IMR-90 (cell line): ENCODE measurements around the gene HOGA1. TPM values are rescaled to one million over a fixed set of nuclear protein-coding genes. Genes with fewer than 3 reads are reported as not detected.

Source experiments
- ATAC-seq: fragments of 200-7000 bp; cut with Tn5 transposase; 2 replicates; pipeline ENCODE4 v1.9.1; 2020; ENCODE audit warnings: low read depth, mild to moderate bottlenecking, moderate library complexity
- BruUV-seq: library from RNA; stranded (reverse); fragments of 400-500 nt; replicated peaks from 2 replicates; lab custom pipeline; 2021; lab: Mats Ljungman, UMichigan
- CTCF ChIA-PET: fragments of 300-600 bp; formaldehyde crosslinking; extraction: SDS; loops from one replicate; lab custom pipeline; 2021; ENCODE audit warnings: antibody characterized with exemption; lab: Yijun Ruan, JAX
- POLR2A ChIA-PET: fragments of 300-600 bp; sonication (Branson Sonifier 250); formaldehyde crosslinking; loops from one replicate; lab custom pipeline; 2022; ENCODE audit warnings: antibody characterized with exemption; ENCODE audit not compliant: unreplicated experiment; lab: Charles Lee
- DNase-seq: peaks from one replicate; pipeline ENCODE4 v3.0.0; 2013
- H2AFZ ChIP-seq: replicated peaks from 2 replicates; pipeline ENCODE3; 2013; ENCODE audit warnings: low read length, mild to moderate bottlenecking; ENCODE audit not compliant: poor library complexity
- H2AK5ac ChIP-seq: 2 replicates; pipeline ENCODE4 v1.6.1; 2013; ENCODE audit warnings: low read depth, low read length, inconsistent platforms
- H2AK9ac ChIP-seq: replicated peaks from 2 replicates; pipeline ENCODE3; 2013; ENCODE audit warnings: mild to moderate bottlenecking, low read depth, low read length, moderate library complexity; ENCODE audit not compliant: poor library complexity
- H2BK120ac ChIP-seq: 2 replicates; pipeline ENCODE4 v1.6.1; 2013; ENCODE audit warnings: low read depth, low read length, inconsistent platforms
- H2BK15ac ChIP-seq: 3 replicates; pipeline ENCODE4 v1.6.1; 2013; ENCODE audit warnings: low read depth, low read length, inconsistent platforms
- H2BK20ac ChIP-seq: 2 replicates; pipeline ENCODE4 v1.6.1; 2013; ENCODE audit warnings: low read depth, mild to moderate bottlenecking, inconsistent platforms, low read length, moderate library complexity
- H2BK5ac ChIP-seq: 2 replicates; pipeline ENCODE4 v1.6.1; 2013; ENCODE audit warnings: mild to moderate bottlenecking, low read depth, low read length, inconsistent platforms; ENCODE audit not compliant: poor library complexity, severe bottlenecking
- H3K14ac ChIP-seq: replicated peaks from 2 replicates; pipeline ENCODE4 v1.6.1; 2013; ENCODE audit warnings: low read depth, low read length, inconsistent platforms
- H3K18ac ChIP-seq: 2 replicates; pipeline ENCODE4 v1.6.1; 2013; ENCODE audit warnings: low read depth, low read length, control low read depth
- H3K23ac ChIP-seq: 2 replicates; pipeline ENCODE4 v1.6.1; 2013; ENCODE audit warnings: low read depth, low read length, inconsistent platforms
- H3K27ac ChIP-seq: 2 replicates; pipeline ENCODE4 v1.5.1; 2013; ENCODE audit warnings: mild to moderate bottlenecking, control low read depth, low read length; ENCODE audit not compliant: insufficient read depth
- H3K27me3 ChIP-seq: 2 replicates; pipeline ENCODE4 v1.6.1; 2013; ENCODE audit warnings: low read length; ENCODE audit not compliant: control insufficient read depth, insufficient read depth
- H3K36me3 ChIP-seq: 2 replicates; pipeline ENCODE4 v1.6.1; 2013; ENCODE audit warnings: low read length, mixed read lengths; ENCODE audit not compliant: control insufficient read depth, insufficient read depth
- H3K4ac ChIP-seq: 2 replicates; pipeline ENCODE4 v1.6.1; 2013; ENCODE audit warnings: low read depth, low read length, inconsistent platforms
- H3K4me1 ChIP-seq: 2 replicates; pipeline ENCODE4 v1.6.1; 2013; ENCODE audit warnings: low read length, mixed read lengths; ENCODE audit not compliant: control insufficient read depth, insufficient read depth
- H3K4me2 ChIP-seq: 2 replicates; pipeline ENCODE4 v1.6.1; 2013; ENCODE audit warnings: low read depth, mild to moderate bottlenecking, control low read depth, low read length, moderate library complexity
- H3K4me3 ChIP-seq: 2 replicates; pipeline ENCODE4 v1.5.1; 2013; ENCODE audit warnings: low read depth, mild to moderate bottlenecking, control low read depth, low read length, moderate library complexity; ENCODE audit not compliant: insufficient read depth
- H3K56ac ChIP-seq: 2 replicates; pipeline ENCODE4 v1.6.1; 2013; ENCODE audit warnings: low read length, inconsistent platforms; ENCODE audit not compliant: insufficient read depth; ENCODE audit errors: extremely low read depth
- H3K79me1 ChIP-seq, 2 experiments: 2 replicates each; pipeline ENCODE4 v1.6.1; 2013; ENCODE audit warnings: low read length in 2 of 2, inconsistent platforms in 1 of 2, low read depth in 1 of 2
- H3K9ac ChIP-seq: 2 replicates; pipeline ENCODE4 v1.6.1; 2013; ENCODE audit warnings: low read depth, low read length, control low read depth
- H3K9me1 ChIP-seq: 2 replicates; pipeline ENCODE4 v1.6.1; 2013; ENCODE audit warnings: low read length, inconsistent platforms; ENCODE audit not compliant: insufficient read depth
- H3K9me3 ChIP-seq: 2 replicates; pipeline ENCODE4 v1.6.1; 2013; ENCODE audit warnings: low read length; ENCODE audit not compliant: control insufficient read depth, insufficient read depth
- H4K20me1 ChIP-seq: 2 replicates; pipeline ENCODE4 v1.6.1; 2013; ENCODE audit warnings: low read length, inconsistent platforms; ENCODE audit not compliant: insufficient read depth
- H4K5ac ChIP-seq: 2 replicates; pipeline ENCODE4 v1.6.1; 2013; ENCODE audit warnings: mild to moderate bottlenecking, low read depth, low read length, control low read depth
- H4K8ac ChIP-seq, 2 experiments: 2 replicates each; pipeline ENCODE4 v1.6.1; 2013; ENCODE audit warnings: low read depth in 2 of 2, low read length in 2 of 2, control low read depth in 1 of 2, inconsistent platforms in 1 of 2
- H4K91ac ChIP-seq: 2 replicates; pipeline ENCODE4 v1.6.1; 2013; ENCODE audit warnings: low read depth, low read length, inconsistent platforms; ENCODE audit not compliant: insufficient read depth
- CHD1 ChIP-seq: IDR thresholded peaks from 2 replicates; pipeline ENCODE4 v1.6.1; 2012; ENCODE audit warnings: low read depth, low read length, improper control_type of control experiment
- ELK1 ChIP-seq: fragments of 150-350 bp; IDR thresholded peaks from 2 replicates; pipeline ENCODE4 v1.6.1; 2016; ENCODE audit warnings: low read depth, mild to moderate bottlenecking, low read length, moderate library complexity, borderline replicate concordance
- MAFK ChIP-seq: IDR thresholded peaks from 2 replicates; pipeline ENCODE4 v1.6.1; 2012; ENCODE audit warnings: low read depth, low read length, improper control_type of control experiment
- MAZ ChIP-seq: IDR thresholded peaks from 2 replicates; pipeline ENCODE4 v1.6.1; 2012; ENCODE audit warnings: low read depth, mild to moderate bottlenecking, low read length, improper control_type of control experiment, moderate library complexity, borderline replicate concordance
- NFE2L2 ChIP-seq: fragments of 150-350 bp; IDR thresholded peaks from 2 replicates; pipeline ENCODE4 v1.6.1; 2016; ENCODE audit warnings: low read depth, mild to moderate bottlenecking, low read length
- RFX5 ChIP-seq: IDR thresholded peaks from 2 replicates; pipeline ENCODE4 v1.8.0; 2012; ENCODE audit warnings: low read depth, mild to moderate bottlenecking, low read length, moderate library complexity
- WGBS, 2 experiments: methylation state at CpG; one replicate each; pipeline versions ENCODE4 v1.1.5 to v1.1.7; 2013; ENCODE audit warnings: missing lambda C conversion rate in 2 of 2; ENCODE audit not compliant: insufficient read length in 1 of 2; ENCODE audit errors: extremely low coverage in 2 of 2; 5-methylcytosine and 5-hydroxymethylcytosine counted together
- dilution Hi-C: fragments of 300-500 bp; cut with HindIII; formaldehyde crosslinking; loops from one replicate; pipeline ENCODE4 v1.14.3; 2018; ENCODE audit warnings: low sequenced_read_pairs; ENCODE audit not compliant: unreplicated experiment
- in situ Hi-C: fragments of 300-500 bp; cut with MboI; formaldehyde crosslinking; loops from 3 replicates; pipeline ENCODE4 v1.14.3; 2019; ENCODE audit warnings: low sequenced_read_pairs, inconsistent platforms, mixed read lengths
- intact Hi-C: fragments of 100-400 bp; cut with micrococcal nuclease; formaldehyde crosslinking; loops from 2 replicates; pipeline ENCODE4 v1.10.0; 2022
- polyA plus RNA-seq, 3 experiments: library from polyadenylated mRNA; depleted of rRNA; stranded (reverse); fragments of >200 nt; gene quantifications; 2 replicates each; pipeline ENCODE4 v1.2.3, GENCODE V29; 2012; ENCODE audit warnings: low replicate concordance in 1 of 3
- total RNA-seq: library from RNA; depleted of rRNA; stranded (reverse); fragments of >200 nt; gene quantifications from 2 replicates; pipeline ENCODE4 v1.2.3, GENCODE V29; 2012

The HOGA1 gene
- total and polyA plus RNA-seq, 2 of the 4 experiments (the other 2 are of a cell fraction), result 0.36 to 0.41 TPM

GRCh38 chr10:97596101-97597082 lies 12.2 kb downstream of the HOGA1 start (continued):
- no peak for TF ChIP-seq NFE2L2
- no peak for TF ChIP-seq RFX5
- TF ChIP-seq CHD1, result no peak
- TF ChIP-seq MAZ, result 0 out of 2 replicates have a peak, but pooled peaks have one; percentile 63

- H3K79me1 ChIP-seq, result no peaks in the 10 kb centered on the region
- no peak overlapping the region for H4K91ac ChIP-seq
- 0 out of 2 replicates have a peak overlapping the region, but pooled peaks have one; percentile 29 for H2BK120ac ChIP-seq
- no peak for TF ChIP-seq ELK1
- peak; percentile 97 for TF ChIP-seq NFE2L2
- TF ChIP-seq MAFK, result peak; percentile 68
- no peak overlapping the region for H2AFZ ChIP-seq
- H3K56ac ChIP-seq, result no peak overlapping the region
- peaks cover 15% of the 10 kb centered on the region for H3K4me1 ChIP-seq
- no TSS peak for BruUV-seq
- POLR2A ChIA-PET, result no interaction called here
- dilution Hi-C loops, result no loop called here
- H3K27me3 ChIP-seq, result no peaks in the 10 kb centered on the region
- no peak overlapping the region for H2AK9ac ChIP-seq
- intact Hi-C loops, result no loop called here
- no peak for DNase-seq
- no peak overlapping the region for H2AK5ac ChIP-seq
- H3K4me3 ChIP-seq, result no peak overlapping the region
- H3K9me3 ChIP-seq, result no peaks in the 10 kb centered on the region
- H3K23ac ChIP-seq, result no peak overlapping the region
- H3K4me2 ChIP-seq, result no peak overlapping the region
- no peak overlapping the region for H2BK20ac ChIP-seq
- peaks cover 3% of the 10 kb centered on the region; the same call in 1 of the 2 replicates for H4K20me1 ChIP-seq
- H3K27ac ChIP-seq, result no peak overlapping the region
- H3K36me3 ChIP-seq, result no peaks in the 10 kb centered on the region
- no peak overlapping the region for H4K5ac ChIP-seq
- no peak overlapping the region for H3K14ac ChIP-seq
- H3K18ac ChIP-seq, result no peak overlapping the region
- no peak for ATAC-seq
- H3K4ac ChIP-seq, result peak overlapping the region; percentile 43
- WGBS, 2 experiments, result no CpG with 5 or more reads among the region's 2 CpGs
- H3K9me1 ChIP-seq, result peaks cover 9% of the 10 kb centered on the region
- CTCF ChIA-PET, result interaction anchor here (0.5 kb wide), 1 partner anchor 1368 kb away, joined by 3 read pairs; no protein-coding TSS in a partner anchor
- no peak overlapping the region for H4K8ac ChIP-seq
- in situ Hi-C loops, result no loop called here
- H2BK5ac ChIP-seq, result no peak overlapping the region
- H2BK15ac ChIP-seq, result no peak overlapping the region; the same call in 2 of the 3 replicates
- no peak overlapping the region for H3K9ac ChIP-seq
Observed at GRCh38 chr10:97597778-97598177, 13.6 kb downstream of the HOGA1 start.
